ENCODE data around the gene JHY.

Gene JHY

DNA sequence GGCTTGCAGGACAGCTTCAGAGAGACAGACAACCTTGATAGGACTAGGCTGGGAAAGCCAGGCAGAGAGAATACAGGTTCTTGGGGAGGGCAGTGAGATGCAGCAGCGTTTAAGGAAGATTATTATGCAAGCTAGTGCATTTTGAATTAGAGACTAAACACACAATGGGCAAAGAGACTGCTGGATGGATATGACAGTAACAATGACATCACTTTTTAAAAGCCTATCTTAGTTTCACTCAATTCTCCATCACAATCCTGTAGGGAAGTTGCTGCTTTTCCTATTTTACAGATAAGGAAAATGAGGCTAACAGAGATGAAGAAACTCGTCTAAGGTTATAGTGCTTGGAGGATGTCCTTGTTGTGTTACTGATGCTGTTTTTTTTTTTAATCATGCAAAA is 5.6 kb downstream of the JHY start:
- no peak for DNase-seq (ENCODE audit: low read depth)
- TF ChIP-seq, protein P1, sequence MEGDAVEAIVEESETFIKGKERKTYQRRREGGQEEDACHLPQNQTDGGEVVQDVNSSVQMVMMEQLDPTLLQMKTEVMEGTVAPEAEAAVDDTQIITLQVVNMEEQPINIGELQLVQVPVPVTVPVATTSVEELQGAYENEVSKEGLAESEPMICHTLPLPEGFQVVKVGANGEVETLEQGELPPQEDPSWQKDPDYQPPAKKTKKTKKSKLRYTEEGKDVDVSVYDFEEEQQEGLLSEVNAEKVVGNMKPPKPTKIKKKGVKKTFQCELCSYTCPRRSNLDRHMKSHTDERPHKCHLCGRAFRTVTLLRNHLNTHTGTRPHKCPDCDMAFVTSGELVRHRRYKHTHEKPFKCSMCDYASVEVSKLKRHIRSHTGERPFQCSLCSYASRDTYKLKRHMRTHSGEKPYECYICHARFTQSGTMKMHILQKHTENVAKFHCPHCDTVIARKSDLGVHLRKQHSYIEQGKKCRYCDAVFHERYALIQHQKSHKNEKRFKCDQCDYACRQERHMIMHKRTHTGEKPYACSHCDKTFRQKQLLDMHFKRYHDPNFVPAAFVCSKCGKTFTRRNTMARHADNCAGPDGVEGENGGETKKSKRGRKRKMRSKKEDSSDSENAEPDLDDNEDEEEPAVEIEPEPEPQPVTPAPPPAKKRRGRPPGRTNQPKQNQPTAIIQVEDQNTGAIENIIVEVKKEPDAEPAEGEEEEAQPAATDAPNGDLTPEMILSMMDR (IDR thresholded peaks at IDR 0.05; ENCODE audit: low read length, missing control alignments): no peak
- no peak overlapping the region for H3K4me3 ChIP-seq (replicated peaks; ENCODE audit: low read depth, low read length)

DNA sequence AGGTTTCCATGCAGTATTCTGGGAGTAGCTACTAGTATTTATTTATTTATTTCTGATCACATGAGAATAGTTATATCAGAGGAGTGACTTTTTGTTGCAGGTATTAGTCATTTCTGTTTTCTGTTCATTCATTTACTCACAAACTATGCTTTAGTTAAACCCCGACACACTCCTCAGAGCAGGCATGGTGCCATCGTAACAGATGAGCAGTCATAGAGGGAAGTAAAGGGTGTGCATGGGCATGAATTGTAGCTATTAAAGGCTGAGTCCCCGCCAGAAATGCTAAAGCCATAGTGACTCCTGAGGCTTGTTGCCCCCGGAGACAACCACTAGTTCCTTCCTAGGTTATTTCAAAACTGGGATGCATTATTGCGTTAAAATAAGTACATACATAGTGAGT is 10.6 kb downstream of the JHY start:
- TF ChIP-seq, protein P1 (IDR thresholded peaks at IDR 0.05; ENCODE audit: low read length, missing control alignments): no peak
- DNase-seq (ENCODE audit: low read depth): no peak
- no peak overlapping the region for H3K4me3 ChIP-seq (replicated peaks; ENCODE audit: low read depth, low read length)

DNA sequence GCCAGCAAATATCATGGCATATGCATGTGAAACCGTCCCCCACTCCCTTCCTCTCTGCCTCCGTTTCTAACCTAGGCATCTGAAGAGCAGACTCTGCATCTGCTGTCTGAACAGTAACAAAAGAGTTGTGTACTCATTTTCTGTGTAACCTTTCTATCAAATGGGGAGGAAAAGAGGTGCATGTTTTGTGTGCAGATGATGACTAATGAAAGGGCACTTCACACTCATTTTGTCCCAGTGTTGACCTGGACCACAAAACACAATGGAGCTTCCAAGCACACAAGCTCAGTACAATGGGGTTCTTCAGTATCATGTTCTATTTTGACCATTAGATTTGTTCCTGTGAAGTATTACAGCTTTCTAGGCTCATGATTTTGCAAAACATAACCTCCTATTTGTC is 13.0 kb downstream of the JHY start:
- no peak for DNase-seq (ENCODE audit: low read depth)
- TF ChIP-seq, protein P1 (IDR thresholded peaks at IDR 0.05; ENCODE audit: low read length, missing control alignments): no peak
- H3K4me3 ChIP-seq (replicated peaks; ENCODE audit: low read depth, low read length): no peak overlapping the region

DNA sequence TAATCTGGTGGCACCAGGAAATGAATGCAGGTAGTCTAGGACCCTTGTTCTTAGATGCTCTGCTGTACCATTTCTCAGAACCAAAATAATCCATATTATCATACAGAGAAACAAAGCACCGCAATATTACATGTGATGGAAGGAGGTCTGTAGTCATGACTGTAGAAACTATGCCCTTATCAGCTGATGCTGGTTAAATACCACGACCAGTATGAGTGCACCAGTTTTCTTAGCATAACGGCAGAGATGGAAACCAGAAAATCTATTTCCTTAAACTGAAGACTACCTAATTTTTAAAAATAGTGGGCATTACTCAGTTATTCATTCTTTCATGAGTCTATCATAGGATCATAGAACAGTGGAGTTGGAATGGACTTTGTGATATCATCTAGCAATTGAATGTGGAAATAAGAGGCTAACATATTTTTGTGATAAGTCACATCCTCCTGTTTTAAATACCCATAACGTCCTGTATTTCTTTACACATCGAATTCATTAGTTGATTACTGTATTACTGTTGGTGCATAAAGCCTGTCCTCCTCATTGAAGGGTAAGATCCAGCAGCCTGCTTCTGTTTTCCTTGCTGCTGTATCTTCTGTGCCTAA is 15.1 kb downstream of the JHY start:
- TF ChIP-seq, protein P1 (IDR thresholded peaks at IDR 0.05; ENCODE audit: low read length, missing control alignments): no peak
- DNase-seq (ENCODE audit: low read depth): peak; percentile 56
- no peak overlapping the region for H3K4me3 ChIP-seq (replicated peaks; ENCODE audit: low read depth, low read length)

DNA sequence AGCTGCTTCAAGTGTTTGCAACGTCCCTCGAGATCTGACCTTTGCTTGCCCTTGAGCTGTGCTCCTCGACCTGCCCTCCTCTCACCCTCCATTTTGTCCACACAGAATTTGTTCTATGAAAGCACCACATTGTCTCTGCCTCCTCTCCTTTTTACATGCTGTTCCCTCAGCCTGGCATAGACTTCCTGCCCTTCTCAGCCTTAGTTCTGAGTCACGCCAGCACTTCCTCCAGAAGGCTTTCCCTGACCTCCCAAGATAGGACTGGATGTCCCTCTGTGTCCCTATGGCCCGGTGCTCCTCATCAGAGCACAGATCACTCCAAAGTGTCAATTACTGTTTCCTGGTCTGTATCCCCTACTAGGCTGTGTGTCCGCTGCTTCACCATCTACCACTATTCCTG is 16.2 kb downstream of the JHY start:
- DNase-seq (ENCODE audit: low read depth): no peak
- TF ChIP-seq, protein P1 (IDR thresholded peaks at IDR 0.05; ENCODE audit: low read length, missing control alignments): no peak
- H3K4me3 ChIP-seq (replicated peaks; ENCODE audit: low read depth, low read length): no peak overlapping the region

DNA sequence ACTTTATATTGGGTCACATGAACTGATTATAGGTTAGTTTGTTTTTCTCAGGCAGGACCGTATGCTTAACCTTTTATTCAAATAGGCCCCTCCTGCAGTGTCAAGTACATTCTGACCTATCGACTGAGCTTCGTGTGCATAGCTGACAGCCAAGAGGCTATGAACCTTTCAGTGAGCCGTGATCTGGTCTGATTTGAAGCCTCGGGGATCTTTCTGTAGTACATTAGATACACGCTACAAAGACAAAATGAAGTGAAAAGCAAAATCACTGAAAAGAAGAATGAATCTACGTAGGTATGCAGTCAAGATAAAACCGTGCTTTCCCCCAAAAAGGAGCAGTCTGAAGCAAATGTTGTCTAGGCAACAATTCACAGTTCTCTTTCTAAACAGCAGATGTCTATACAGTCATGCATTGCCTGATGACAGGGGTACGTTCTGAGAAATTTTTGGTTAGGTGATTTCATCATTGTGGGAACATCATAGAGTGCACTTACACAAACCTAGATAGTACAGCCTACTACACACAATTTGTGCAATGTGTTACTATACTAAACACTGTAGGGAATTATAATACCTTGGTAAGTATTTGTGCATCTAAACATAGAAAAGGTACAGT is 18.1 kb downstream of the JHY start:
- H3K4me3 ChIP-seq (replicated peaks; ENCODE audit: low read depth, low read length): no peak overlapping the region
- TF ChIP-seq, protein P1 (IDR thresholded peaks at IDR 0.05; ENCODE audit: low read length, missing control alignments): no peak
- peak; percentile 30 for DNase-seq (ENCODE audit: low read depth)

DNA sequence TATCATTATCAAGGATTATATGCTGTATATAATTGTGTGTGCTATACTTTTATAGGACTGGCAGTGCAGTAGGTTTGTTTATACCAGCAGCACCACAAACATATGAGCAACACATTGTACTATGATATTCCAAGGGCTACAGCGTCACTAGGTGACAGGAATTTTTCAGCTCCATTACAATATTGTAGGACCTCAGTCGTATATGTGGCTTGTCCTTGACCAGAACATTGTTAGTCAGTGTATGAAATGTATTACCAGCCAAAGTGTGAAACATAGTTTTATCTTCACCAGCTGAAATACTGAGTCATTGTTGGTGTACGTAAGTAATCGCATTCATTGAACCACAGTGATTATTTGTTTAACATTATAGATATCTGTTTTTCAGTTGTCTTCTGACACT is 20.4 kb downstream of the JHY start:
- DNase-seq (ENCODE audit: low read depth): no peak
- no peak overlapping the region for H3K4me3 ChIP-seq (replicated peaks; ENCODE audit: low read depth, low read length)
- TF ChIP-seq, protein P1 (IDR thresholded peaks at IDR 0.05; ENCODE audit: low read length, missing control alignments): no peak

Data from fibroblast of pulmonary artery (primary cell).